Spleen (tissue), 7 donors: Measurements from ENCODE around the gene IGSF21.

Source experiments
- CTCF ChIP-seq, 11 experiments: fragments of 200-600 bp in 7 of 11; fragments of 450-650 bp in 4 of 11; sonication (generic) in 4 of 11; IDR thresholded peaks in 8 of 11; conservative IDR thresholded peaks in 3 of 11; 1 replicate in 7 of 11; 2 replicates in 4 of 11; pipeline versions ENCODE4 v1.4.0 to v1.8.0; 2016 to 2021; ENCODE audit warnings: antibody characterized with exemption in 11 of 11, inconsistent platforms in 4 of 11, mild to moderate bottlenecking in 1 of 11
- POLR2A ChIP-seq, 3 donors: fragments of 450-650 bp; IDR thresholded peaks; one replicate each; pipeline ENCODE4 v1.5.1; 2017; ENCODE audit warnings: antibody characterized with exemption in 3 of 3, mild to moderate bottlenecking in 1 of 3
- donor health status: DM: no; HTN: no; CAD: no; lungs with moderate emphysema.
- donor health status: DM: no; HTN: no; CAD: no.
- donor health status: DM: no; HTN: no; CAD: no.

- TF ChIP-seq POLR2A (IDR thresholded peaks at IDR 0.05) = no peak
- TF ChIP-seq CTCF (IDR thresholded peaks at IDR 0.05 in 8 of 11, conservative IDR thresholded peaks at IDR 0.05 in 3 of 11) = no peak
These were observed 277.7 kb downstream of the IGSF21 start for GRCh38 chr1:18385239-18385790.
